Keratinocyte (primary cell): ENCODE results near the gene DRG2.

Experiments
- CTCF ChIP-seq, 3 experiments: IDR thresholded peaks in 1 of 3; conservative IDR thresholded peaks in 1 of 3; optimal IDR thresholded peaks in 1 of 3; 2 replicates in 2 of 3; 3 replicates in 1 of 3; pipeline versions ENCODE3 to v1.5.1; 2011; ENCODE audit warnings: low read length in 3 of 3, mild to moderate bottlenecking in 3 of 3, moderate library complexity in 2 of 3, control low read depth in 1 of 3, inconsistent platforms in 1 of 3; ENCODE audit not compliant: insufficient read depth in 2 of 3; ENCODE audit errors: extremely low read depth in 1 of 3
- EZH2 ChIP-seq: IDR thresholded peaks from one replicate; pipeline ENCODE4 v1.6.1; 2012; ENCODE audit warnings: inconsistent platforms, mild to moderate bottlenecking, low read length, moderate library complexity

DNA sequence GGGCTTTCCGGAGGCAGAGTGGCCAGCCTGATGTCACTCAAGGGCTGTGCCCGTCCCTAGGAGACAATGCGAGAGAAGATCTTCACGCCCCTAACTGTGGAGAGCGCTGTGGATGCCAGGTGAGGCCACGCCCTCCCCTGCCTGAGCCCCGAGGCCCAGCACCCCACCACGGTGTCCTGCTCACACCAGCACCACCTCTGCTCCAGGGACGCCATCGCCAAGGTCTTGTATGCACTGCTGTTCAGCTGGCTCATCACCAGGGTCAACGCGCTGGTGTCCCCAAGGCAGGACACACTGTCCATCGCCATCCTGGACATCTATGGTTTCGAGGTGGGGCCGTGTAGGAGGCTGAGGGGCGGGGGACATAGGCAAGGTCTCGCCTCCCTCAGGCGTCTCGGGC lies 48.6 kb downstream of the DRG2 start:
- TF ChIP-seq CTCF (optimal IDR thresholded peaks at IDR 0.05 in 1 of 3, IDR thresholded peaks at IDR 0.05 in 1 of 3, conservative IDR thresholded peaks at IDR 0.05 in 1 of 3; ENCODE audit: extremely low read depth in 1 of 3, insufficient read depth in 2 of 3, low read length in 3 of 3) (no peak), EZH2 (no peak)
